ENCODE results near the gene GDPGP1. TPM values are rescaled to one million over a fixed set of nuclear protein-coding genes. Genes with fewer than 3 reads are reported as not detected.
A peak's percentile ranks its signal among the peaks of the same experiment; 100 is the strongest.
"Not testable (repeated sequence)": the region's sequence is repeated elsewhere in the genome, so short reads cannot be mapped to it uniquely, and the experiment has no call there.

GDPGP1 gene
- total RNA-seq, 1 experiment from 2014 or later: 15.1 TPM

DNA sequence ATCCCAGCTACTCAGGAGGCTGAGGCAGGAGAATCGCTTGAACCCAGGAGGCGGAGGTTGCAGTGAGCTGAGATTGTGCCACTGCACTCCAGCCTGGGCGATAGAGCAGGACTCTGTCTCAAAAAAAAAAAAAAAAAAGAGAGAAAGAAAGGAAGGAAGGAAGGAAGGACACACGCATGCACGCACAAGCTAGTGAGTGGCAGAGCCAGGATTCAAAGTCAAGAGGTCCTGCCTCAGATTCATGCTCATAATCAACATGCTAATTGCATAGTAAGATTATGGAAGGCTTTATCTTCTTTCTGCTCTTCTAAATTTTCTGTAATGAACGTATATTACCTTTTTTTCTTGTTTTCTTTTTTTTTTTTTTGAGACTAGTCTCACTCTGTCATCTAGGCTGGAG lies 26.7 kb downstream of the GDPGP1 start:
- DNase-seq (ENCODE audit: low spot score): not testable (repeated sequence)

DNA sequence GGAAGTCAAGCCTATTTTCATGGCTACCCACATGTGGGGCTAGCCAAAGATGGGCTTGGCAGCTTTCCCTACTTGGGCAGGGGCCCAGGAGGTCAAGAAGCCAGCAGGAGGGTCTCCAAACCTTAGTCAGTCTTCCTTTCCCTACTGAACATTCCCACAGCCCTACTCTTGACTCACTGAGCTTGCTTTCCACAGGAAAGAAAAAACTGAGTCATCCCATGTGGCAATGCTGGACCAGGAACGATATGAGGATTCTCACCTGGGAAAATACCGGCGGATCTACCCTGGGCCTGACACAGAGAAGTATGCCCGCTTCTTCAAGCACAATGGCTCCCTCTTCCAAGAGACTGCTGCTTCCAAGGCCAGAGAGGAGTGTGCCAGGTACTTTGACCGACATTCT lies 27.8 kb downstream of the GDPGP1 start:
- DNase-seq (ENCODE audit: low spot score): no peak

DNA sequence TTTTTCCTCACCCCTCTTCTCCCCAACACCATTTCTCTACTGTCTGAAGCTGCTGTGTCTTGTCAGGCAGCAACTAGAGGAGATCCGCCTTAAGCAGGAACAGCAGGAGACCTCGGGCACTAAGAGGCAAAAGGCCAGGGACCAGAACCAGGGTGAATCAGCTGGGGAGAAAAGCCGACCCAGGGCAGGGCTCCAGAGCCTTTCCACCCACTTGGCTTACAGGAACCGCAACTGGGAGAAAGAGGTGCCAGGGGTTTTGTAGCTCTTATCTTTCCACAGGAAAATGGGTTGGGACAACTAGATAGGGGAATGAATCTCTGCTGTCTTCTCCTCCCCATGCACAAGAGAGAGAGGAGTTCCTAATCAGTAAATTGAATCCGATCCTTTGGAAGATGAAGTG lies 28.4 kb downstream of the GDPGP1 start:
- no peak for DNase-seq (ENCODE audit: low spot score)

DNA sequence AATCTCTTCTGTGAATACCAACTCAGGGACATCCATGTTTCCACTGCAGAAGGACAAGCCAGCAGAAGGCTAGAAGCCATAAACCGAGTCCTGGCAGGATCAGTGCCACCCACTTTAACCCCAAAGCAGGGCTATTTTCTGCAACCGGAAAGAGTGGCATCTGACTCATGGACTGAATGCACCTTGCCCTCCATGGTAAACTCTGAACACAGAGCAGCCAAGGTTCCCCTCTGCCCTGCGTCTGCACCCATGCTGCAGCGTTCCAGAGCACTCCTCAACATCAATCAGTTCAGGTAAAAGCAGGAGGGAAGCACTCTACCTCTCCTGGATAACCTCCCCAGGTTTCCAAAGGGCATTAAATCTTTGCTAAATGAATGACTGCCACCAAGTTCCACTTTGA lies 30.7 kb downstream of the GDPGP1 start:
- DNase-seq (ENCODE audit: low spot score): peak; percentile 88

DNA sequence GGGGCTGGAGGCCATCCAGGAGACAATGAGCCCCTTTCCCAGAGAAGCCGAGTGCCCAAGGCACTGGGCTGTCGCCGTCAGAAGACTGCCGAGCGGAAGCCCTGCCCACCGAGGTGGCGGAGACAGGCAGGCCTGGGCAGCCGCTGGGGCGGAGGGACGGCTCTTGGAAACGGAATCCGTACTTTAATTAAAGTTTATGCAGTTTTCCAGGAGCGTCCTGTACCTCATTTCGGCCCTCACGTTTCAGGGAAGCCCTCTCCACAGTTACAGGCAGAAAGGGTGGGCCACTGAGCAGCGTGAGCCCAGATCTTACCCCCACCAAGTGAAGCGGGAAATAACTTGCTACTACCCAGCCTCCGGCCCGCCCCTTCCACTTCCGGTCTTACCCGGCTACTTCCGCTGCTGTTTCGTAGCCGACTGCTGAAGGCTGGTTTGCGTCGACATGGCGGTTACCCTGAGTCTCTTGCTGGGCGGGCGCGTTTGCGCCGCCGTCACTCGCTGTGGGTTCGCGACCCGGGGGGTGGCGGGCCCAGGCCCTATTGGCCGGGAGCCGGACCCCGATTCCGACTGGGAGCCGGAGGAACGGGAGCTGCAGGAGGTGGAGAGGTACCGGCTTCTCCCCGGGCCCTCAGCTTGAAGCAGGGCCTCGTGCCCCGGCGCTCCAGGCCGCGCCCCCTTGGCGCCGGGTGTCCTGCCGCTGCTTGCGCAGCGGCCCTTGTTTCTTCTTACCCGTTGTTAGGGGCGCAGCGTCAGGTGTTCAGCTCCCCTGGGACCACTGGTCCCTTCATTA lies 31.5 kb downstream of the GDPGP1 start, which contains the start of gene NGRN:
NGRN (plus strand) TSS at position 402 of the 790 bp plus-strand sequence; CDS start at position 443, 41 bp downstream.
- peak; percentile 95 for DNase-seq (ENCODE audit: low spot score)

DNA sequence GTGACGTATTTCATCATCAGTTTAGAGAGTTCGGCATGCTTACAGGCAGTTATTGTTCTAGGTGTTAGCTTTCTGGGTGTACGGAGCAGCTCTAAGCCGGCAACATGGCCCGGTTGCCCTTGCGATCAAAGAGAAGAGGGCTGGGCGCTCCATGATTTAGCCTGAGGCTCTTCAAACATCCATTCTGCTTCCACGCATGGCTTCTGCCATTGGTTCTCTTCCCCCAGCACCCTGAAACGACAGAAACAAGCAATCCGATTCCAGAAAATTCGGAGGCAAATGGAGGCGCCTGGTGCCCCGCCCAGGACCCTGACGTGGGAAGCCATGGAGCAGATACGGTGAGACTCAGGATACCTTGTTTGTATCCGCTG lies 32.0 kb downstream of the GDPGP1 start:
- DNase-seq (ENCODE audit: low spot score): peak; percentile 64

DNA sequence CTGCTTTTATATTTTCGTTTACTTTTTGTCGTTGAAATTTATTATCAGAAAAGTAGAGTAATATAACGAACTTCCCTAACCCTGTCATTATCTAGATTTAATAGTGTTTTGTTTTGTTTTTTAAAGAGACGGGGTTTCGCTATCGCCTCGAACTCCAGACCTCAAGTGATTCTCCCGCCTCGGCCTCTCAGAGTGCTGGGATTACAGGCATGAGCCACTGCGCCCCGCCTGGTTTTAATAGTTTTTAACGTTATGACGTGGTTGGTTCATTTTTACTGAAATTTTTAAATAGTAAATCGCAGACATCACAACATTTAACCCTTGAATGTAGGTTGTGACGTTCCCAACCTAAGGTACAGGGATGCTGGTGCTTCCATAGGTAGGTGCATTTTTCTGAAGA lies 32.5 kb downstream of the GDPGP1 start:
- no peak for DNase-seq (ENCODE audit: low spot score)

DNA sequence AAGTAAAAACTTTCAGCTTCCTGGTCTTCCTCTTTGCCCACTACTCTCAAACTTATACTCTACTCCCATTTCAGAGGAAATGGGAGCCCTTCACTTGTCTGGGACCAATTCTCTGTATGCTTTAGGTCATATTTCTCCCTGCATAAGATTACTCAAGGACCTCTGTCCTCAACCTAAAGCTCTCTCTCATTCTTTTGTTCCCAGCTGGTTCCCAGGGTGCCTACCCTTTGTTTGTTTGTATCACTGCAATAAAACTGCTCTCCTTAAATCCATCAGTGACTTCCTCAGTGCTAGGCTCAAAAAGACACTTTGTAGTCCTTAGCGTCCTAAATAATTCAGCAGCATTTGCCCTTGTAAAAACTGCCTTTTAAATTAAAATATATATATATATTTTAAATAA lies 34.4 kb downstream of the GDPGP1 start:
- DNase-seq (ENCODE audit: low spot score): no peak

DNA sequence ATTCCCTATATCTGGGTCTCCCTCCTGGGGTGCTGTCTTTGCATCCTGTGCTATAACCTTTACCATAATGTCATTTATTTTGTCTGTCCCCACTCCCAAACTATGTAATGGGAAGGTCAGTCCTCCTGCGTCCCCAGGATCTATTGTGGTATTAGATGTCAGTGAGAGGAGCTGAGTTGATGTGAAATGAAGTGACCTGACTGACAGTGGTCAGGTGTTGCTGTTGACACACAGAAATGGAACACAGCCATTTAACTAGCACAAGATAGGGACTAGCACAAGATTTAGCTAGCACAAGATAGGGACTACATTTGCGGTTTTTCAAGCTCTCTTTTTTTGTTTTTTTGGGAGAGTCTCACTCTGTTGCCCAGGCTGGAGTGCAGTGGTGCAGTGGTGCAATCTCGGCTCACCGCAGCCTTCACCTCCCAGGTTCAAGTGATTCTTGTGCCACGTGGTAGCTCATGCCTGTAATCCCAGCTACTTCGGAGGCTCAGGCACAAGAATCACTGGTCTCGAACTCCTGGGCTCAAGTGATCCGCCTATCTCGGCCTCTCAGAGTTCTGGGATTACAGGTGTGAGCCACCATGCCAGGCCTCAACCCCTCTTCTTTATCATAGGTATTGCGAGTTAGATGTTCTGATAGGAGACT lies 36.6 kb downstream of the GDPGP1 start:
- DNase-seq (ENCODE audit: low spot score): no peak

DNA sequence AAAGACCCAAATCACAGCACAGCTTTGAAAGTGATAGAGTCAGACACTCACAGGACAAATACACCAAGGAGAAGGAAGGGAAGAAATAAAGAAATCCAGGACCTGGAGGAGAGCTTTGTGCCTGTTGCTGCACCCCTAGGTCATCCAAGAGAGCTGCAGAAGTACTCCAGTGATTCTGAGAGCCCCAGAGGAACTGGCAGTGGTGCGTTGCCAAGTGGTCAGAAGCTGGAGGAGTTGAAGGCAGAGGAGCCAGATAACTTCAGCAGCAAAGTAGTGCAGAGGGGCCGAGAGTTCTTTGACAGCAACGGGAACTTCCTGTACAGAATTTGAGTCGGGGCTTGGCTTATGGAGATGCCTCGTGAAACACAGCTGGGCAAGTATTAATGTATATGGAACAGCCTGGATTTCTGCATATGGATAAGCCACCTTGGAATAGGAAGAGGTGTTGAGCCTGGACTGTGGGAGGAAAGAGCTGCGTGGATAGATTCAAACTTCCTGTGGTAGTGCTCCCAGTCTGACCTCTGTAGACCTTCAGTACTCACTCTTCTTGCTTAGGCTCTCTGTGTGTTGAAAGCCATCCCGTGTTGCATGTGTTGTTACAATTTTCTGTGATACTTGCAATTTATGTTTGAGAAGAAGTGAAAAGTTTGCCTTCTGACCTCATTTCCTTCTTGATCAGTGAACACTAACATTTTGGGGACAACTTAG lies 37.6 kb downstream of the GDPGP1 start:
- DNase-seq (ENCODE audit: low spot score): no peak

DNA sequence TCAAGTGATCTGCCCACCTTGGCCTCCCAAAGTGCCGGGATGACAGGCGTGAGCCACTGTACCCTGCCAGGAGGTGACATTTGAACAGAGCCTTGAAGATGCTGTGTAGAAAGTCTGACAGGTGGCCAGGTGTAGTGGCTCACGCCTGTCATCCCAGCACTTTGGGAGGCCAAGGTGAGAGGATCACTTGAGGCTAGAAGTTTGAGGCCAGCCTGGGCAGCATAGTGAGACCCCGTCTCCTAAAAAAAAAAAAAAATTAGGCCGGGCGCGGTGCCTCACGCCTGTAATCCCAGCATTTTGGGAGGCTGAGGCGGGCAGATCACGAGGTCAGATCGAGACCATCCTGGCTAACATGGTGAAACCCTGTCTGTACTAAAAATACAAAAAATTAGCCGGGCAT lies 44.5 kb downstream of the GDPGP1 start:
- DNase-seq (ENCODE audit: low spot score): not testable (repeated sequence)

DNA sequence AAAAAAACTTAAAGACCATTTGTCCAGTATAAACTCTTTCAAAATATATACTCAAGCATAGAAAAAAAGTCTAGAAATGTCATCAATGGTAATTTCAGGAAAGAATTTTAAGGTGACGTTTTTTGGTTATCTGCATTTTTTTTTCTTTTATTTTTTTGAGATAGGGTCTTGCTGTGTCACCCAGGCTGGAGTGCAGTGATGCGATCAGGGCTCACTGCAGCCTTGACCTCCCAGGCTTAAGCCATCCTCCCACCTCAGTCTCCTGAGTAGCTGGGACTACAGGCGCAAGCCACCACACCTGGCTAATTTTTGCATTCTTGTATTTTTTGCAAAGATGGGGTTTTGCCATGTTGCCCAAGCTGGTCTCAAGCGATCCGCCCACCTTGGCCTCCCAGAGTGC lies 46.7 kb downstream of the GDPGP1 start:
- DNase-seq (ENCODE audit: low spot score): not testable (repeated sequence)

DNA sequence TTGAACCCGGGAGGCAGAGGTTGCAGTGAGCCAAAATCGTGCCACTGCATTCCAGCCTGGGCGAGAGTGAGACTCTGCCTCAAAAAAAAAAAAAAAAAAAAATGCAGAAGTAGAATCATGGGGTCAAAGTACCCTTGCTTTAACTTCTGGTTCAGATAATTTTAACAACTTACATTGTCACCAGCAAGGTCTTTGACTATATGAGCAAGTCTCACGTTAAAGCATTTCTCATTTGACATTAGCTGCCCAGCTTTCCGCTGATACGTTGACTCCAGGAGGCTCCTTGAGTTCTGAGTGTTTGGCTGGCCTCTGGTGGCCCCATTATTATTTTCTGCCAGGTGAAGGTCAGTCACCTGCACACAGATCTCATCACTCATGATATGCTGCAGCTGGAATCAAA lies 47.6 kb downstream of the GDPGP1 start:
- not testable (repeated sequence) for DNase-seq (ENCODE audit: low spot score)

DNA sequence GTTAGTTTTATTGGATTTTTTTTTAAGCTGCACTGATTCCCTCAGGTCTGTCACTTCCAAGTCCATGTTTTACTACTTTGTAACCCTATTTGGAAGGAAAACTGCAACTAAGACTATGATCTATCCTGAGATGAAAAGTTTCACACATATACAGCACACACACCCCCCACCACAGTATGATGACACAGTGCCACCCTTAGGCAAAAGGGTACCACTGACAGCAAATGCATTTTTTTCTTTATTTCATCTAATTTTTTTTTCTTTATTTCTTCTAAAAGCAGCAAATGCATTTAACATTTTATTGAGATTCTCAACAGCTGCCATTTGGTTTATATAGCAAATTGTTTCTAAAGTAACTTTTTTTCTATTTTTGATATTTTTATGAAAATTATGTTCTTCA lies 52.7 kb downstream of the GDPGP1 start:
- DNase-seq (ENCODE audit: low spot score): peak; percentile 57

DNA sequence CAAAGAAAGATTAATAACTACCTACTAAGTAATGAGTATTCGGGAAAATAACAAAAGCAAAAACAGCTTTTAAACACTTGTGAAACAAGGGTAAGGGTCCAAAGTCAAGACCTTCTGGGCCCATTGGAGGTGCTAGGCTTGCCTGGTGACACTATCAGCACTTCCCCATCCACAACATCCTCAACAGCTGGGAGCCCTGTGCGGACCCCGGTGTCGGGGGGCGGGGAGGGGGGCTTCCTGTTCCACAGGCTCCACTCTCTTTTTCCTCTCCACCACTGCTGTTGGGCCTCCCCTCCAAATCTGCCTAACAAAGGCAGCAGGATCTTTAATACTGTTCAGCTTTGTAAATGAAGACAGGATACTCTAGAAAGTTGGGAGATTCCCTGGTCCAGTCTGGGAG lies 53.1 kb downstream of the GDPGP1 start:
- no peak for DNase-seq (ENCODE audit: low spot score)

DNA sequence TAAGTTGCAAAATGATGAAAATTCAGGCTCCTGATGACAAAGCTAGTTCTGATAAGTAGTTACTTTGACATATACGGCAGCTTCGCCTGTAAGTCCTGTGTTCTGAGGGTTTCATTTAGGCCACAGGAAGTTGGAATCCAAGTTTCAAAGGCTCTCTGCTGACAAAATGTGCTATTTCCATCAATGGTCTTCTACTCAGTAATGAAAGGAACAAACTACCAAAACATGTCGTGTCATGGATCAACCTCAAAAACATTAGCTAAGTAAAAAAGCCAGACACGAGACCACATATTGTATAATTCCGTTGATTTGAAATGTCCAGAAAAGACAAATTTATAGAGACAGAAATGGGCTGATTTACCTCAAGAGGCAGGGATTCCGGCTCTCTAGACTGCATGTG lies 53.9 kb downstream of the GDPGP1 start:
- DNase-seq (ENCODE audit: low spot score): no peak

DNA sequence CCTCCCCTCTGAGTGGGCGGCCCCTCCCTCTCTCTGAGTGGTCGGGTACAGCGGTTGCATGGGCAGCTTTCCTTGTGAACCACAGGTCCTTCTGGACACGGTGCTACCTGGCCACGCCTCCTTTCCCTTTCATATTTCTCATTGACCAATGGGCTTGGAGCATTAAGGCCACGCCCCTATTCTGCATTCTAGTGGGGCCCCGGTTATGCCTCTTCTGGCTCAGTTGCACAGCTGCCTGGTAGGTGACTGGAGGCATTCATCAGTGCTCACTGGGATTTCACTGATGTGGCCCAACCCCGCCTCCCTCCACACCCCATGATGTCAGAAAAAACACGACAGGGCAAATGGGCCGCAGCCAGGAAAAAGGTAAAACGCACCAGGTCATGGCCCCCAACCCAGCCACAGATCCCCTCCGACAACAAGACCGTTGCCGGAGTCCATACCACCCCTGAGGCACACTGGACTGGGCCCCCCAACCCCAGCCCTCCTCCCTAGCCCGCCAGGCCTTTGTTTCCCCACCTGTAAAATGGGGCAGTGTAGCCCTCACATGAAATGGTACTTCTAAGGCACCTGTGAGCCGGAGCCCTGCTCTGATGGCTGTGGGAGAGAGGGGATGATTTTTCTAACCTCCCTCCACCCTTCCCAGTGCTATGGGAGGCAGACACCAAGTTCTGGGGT lies 57.8 kb downstream of the GDPGP1 start:
- DNase-seq (ENCODE audit: low spot score): peak; percentile 68

DNA sequence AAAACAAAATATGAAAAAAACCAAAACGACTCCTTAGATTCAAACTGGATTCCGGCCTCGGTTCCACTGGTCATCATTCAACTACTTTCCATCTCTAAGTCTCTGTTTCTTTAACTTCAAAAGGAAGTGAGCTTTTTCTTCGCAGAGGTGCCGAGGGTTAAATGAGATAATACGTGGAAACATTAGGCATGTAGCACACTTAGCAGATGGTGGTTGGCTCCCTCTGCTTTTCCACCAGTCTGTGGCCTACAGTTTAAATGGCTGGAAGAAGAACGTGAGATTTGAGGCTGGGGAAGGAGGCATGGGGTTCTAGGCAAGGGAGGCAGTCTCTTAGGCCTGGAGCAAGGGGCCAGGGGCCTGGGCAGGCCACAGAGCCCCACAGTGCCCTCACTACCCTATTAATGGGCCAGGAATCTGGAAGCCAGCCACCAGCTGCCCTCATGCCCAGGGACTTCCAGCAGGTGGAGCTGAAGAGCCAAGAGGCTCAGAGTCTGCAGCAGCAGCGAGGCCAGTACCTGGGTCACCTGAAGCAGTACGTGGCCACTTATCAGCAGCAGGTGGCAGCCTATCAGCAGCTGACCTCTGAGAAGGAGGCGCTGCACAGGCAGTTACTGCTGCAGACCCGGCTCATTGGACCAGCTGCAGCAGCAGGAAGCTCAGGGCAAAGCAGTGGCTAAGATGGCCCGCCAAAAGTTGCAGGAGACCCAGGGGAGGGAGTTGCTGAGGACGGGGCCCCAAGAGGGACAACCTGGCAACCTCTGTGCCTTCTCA lies 59.2 kb downstream of the GDPGP1 start:
- DNase-seq (ENCODE audit: low spot score): peak; percentile 99

DNA sequence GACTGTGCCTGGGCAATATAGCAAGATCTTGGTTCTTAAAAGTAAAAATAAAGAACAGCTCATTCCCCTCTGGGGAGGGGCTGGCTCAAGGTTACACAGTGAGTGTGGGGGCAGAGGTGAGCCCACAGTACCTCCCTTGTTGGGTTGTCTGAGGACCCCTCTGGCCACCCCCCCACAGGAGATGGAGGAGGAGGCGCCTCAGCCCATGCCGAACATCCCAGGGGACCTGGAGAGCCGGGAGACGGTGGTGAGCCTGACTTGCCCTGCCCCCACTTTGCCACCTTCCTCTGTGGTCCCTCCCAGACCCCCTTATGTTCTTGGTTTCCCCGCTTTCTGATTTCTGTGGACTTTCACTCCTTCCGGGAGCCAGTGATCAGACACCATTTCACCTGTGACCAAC lies 60.1 kb downstream of the GDPGP1 start:
- no peak for DNase-seq (ENCODE audit: low spot score)

DNA sequence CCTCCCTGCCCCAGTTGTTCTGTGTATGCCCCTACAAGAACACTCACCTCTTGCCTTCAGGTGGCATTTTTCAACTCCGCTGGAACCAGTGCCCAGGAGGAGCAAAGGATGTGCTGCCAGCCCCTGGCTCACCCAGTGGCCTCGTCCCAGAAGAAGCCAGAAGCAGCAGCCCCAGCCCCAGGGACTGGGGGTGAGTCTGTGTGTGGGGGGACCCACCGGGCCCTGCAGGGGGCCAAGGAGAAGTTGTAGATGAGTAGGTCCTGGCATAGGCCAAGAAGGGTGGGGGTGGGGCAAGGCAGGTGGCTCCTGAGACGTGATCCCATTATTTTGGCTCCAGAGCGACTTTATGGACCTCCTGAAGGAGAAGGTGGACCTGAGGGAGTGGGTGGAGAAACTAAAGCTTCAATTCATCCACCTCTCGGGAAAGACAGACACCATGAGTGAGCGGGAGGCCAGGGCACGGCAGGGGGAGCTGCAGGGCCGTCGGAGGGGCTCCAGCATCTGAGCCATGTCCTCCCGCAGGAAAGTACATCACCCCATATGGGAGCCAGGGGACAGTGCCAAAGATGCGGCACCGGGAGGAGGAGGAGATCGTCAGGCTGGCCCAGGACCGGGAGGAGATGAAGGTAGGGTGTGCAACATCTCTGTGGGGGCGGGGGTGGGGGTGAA lies 60.7 kb downstream of the GDPGP1 start:
- no peak for DNase-seq (ENCODE audit: low spot score)

DNA sequence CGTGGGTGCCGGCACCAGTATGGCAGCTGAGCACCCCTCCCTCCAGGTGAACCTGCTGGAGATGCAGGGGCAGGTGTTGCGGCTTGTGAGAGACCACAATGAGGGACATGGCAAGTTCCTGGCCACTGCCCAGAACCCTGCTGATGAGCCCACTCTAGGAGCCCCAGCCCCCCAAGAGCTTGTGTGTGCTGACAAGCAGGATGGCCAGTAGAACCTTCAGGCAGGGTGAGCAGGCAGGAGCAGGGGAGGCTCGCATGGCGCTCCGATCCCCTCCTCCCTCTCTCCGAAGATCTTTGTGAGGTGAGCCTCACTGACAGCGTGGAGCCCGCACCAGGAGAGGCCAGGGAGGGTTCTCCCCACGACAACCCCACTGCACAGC lies 61.2 kb downstream of the GDPGP1 start:
- no peak for DNase-seq (ENCODE audit: low spot score)
